Measurements from ENCODE around the gene ULK4. TPM values are rescaled to one million over a fixed set of nuclear protein-coding genes. Genes with fewer than 3 reads are reported as not detected.

Gene ULK4
- total RNA-seq, 2 donors from 2014 or later: 11.1 to 17.9 TPM

DNA sequence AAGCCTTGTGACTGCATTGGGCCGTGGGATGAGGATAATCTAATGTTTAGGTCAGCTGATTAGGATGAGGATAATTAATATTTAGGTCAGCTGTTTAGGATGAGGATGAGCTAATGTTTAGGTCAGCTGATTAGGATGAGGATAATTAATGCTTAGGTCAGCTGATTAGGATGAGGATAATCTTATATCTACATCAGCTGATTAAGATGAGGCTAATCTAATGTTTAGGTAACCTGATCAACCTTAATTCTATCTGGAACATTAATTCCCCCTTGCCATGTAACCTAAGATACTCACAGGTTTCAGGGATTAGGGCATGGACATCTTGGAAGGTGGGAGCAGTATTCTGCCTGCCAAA, 362.8 kb downstream of the ULK4 start:
- no peak for TF ChIP-seq CTCF (conservative IDR thresholded peaks at IDR 0.05)
- H3K9ac ChIP-seq (ENCODE audit: extremely low read depth, low read length, poor library complexity, severe bottlenecking): no peak overlapping the region
- WGBS, 2 experiments (ENCODE audit: insufficient coverage in 1 of 2, insufficient read length in 1 of 2): 79 to 86% methylated on average over 1 of the region's 1 CpG

GRCh38 chr3:41598402-41599126, 363.3 kb downstream of the ULK4 start:
- 93 to 100% methylated on average over 5 to 8 of the region's 8 CpGs for WGBS, 2 experiments (ENCODE audit: insufficient coverage in 1 of 2, insufficient read length in 1 of 2)
- Mint-ChIP-seq H3K9me3 (no peaks in the 10 kb centered on the region), H3K4me3 (no peak overlapping the region), H3K27ac (no peak overlapping the region), H3K36me3 (ENCODE audit: low read depth) (no peaks in the 10 kb centered on the region), H3K4me1 (no peaks in the 10 kb centered on the region), H3K27me3 (ENCODE audit: insufficient read depth) (no peaks in the 10 kb centered on the region)
- Histone ChIP-seq H3K27ac (ENCODE audit: low read depth, low read length) (no peak overlapping the region), H3K4me3 (ENCODE audit: low read length) (no peak overlapping the region), H3K4me1 (ENCODE audit: control insufficient read depth, insufficient read depth, low read length) (no peaks in the 10 kb centered on the region), H3K27me3 (ENCODE audit: control insufficient read depth, insufficient read depth, low read length, poor library complexity, severe bottlenecking) (no peaks in the 10 kb centered on the region), H3K9me3 (ENCODE audit: control insufficient read depth, low read length) (no peaks in the 10 kb centered on the region), H3K36me3 (ENCODE audit: control insufficient read depth, insufficient read depth, low read length) (no peaks in the 10 kb centered on the region), H3K9ac (ENCODE audit: extremely low read depth, low read length, poor library complexity, severe bottlenecking) (no peak overlapping the region)
- TF ChIP-seq CTCF (conservative IDR thresholded peaks at IDR 0.05): no peak
- DNase-seq: no peak

More for the DNA sequence above, 362.8 kb downstream of the ULK4 start:
- DNase-seq: no peak
- H3K36me3 Mint-ChIP-seq (ENCODE audit: low read depth): no peaks in the 10 kb centered on the region
- H3K27ac Mint-ChIP-seq: no peak overlapping the region
- no peaks in the 10 kb centered on the region for H3K27me3 Mint-ChIP-seq (ENCODE audit: insufficient read depth)
- H3K4me1 ChIP-seq (ENCODE audit: control insufficient read depth, insufficient read depth, low read length): no peaks in the 10 kb centered on the region
- H3K4me3 ChIP-seq (ENCODE audit: low read length): no peak overlapping the region
- no peak overlapping the region for H3K27ac ChIP-seq (ENCODE audit: low read depth, low read length)
- H3K27me3 ChIP-seq (ENCODE audit: control insufficient read depth, insufficient read depth, low read length, poor library complexity, severe bottlenecking): no peaks in the 10 kb centered on the region
- H3K9me3 Mint-ChIP-seq: no peaks in the 10 kb centered on the region
- H3K4me1 Mint-ChIP-seq: no peaks in the 10 kb centered on the region
- H3K36me3 ChIP-seq (ENCODE audit: control insufficient read depth, insufficient read depth, low read length): no peaks in the 10 kb centered on the region
- H3K9me3 ChIP-seq (ENCODE audit: control insufficient read depth, low read length): no peaks in the 10 kb centered on the region
- H3K4me3 Mint-ChIP-seq: no peak overlapping the region

GRCh38 chr3:41593774-41594173, 368.1 kb downstream of the ULK4 start:
- no peak for TF ChIP-seq CTCF (conservative IDR thresholded peaks at IDR 0.05)
- H3K9ac ChIP-seq (ENCODE audit: extremely low read depth, low read length, poor library complexity, severe bottlenecking): no peak overlapping the region
- DNase-seq: no peak
- no peak overlapping the region for H3K4me3 ChIP-seq (ENCODE audit: low read length)
- H3K4me1 ChIP-seq (ENCODE audit: control insufficient read depth, insufficient read depth, low read length): no peaks in the 10 kb centered on the region
- Mint-ChIP-seq H3K4me3 (no peak overlapping the region), H3K27ac (no peak overlapping the region), H3K36me3 (ENCODE audit: low read depth) (no peaks in the 10 kb centered on the region), H3K4me1 (no peaks in the 10 kb centered on the region), H3K27me3 (ENCODE audit: insufficient read depth) (no peaks in the 10 kb centered on the region), H3K9me3 (no peaks in the 10 kb centered on the region)
- no peaks in the 10 kb centered on the region for H3K27me3 ChIP-seq (ENCODE audit: control insufficient read depth, insufficient read depth, low read length, poor library complexity, severe bottlenecking)
- H3K36me3 ChIP-seq (ENCODE audit: control insufficient read depth, insufficient read depth, low read length): no peaks in the 10 kb centered on the region
- 89 to 90% methylated on average over 2 to 5 of the region's 5 CpGs for WGBS, 2 experiments (ENCODE audit: insufficient coverage in 1 of 2, insufficient read length in 1 of 2)
- no peaks in the 10 kb centered on the region for H3K9me3 ChIP-seq (ENCODE audit: control insufficient read depth, low read length)
- H3K27ac ChIP-seq (ENCODE audit: low read depth, low read length): no peak overlapping the region

Measured in endodermal cell (in vitro differentiated cells).